Measurements from ENCODE around the gene PPP1R13L. TPM values are rescaled to one million over a fixed set of nuclear protein-coding genes. Genes with fewer than 3 reads are reported as not detected.
"Not testable (repeated sequence)": the region's sequence is repeated elsewhere in the genome, so short reads cannot be mapped to it uniquely, and the experiment has no call there.

PPP1R13L gene
- polyA plus RNA-seq, 1 donor = 9.1 TPM

DNA sequence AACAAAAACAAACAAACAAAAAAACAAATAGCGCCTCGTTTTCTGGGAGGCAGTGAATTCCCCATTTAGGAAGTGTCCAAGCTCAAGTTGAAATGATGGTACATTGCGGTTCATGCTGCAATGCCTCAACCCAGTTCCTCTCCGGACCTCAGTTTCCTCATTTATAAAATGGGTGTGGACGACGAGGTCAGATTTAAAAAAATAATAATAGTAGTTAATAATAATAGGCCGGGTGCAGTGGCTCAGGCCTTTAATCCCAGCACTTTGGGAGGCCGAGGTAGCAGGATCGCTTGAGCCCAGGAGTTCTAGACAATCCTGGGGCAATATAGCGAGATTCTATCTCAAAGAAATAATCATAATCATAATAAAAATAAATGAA is 34.3 kb upstream of the PPP1R13L start:
- DNase-seq = no peak

DNA sequence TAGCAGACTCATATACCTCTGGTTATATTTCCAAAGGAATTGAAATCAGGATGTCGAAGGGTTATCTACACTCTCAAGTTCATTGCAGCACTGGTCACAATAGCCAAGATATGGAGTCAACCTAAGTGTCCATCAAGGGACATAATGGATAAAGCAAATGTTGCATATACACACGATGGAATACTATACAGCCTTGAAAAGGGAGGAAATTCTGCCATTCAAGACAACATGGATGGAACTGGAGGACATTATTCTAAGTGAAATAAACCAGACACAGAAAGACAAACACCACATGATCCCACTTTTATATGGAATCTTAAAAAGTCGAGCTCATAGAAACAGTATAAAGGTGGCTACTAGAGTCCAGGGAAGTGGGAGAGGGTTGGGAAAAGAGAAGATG is 32.5 kb upstream of the PPP1R13L start:
- no peak for DNase-seq

DNA sequence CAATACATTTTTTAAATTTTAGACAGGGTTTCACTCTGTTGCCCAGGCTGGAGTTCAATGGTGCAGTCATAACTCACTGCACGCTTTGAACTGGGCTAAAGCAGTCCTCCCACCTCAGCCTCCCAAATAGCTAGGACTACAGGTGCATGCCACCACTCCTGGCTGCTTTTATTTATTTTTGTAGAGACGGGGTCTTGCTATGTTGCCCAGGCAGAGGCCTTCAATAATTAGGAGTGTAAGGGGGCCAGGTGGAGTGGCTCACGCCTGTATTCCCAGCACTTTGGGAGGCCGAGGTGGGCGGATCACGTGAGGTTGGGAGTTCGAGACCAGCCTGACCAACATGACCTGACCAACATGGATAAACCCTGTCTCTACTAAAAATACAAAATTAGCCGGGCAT is 27.7 kb upstream of the PPP1R13L start:
- not testable (repeated sequence) for DNase-seq

DNA sequence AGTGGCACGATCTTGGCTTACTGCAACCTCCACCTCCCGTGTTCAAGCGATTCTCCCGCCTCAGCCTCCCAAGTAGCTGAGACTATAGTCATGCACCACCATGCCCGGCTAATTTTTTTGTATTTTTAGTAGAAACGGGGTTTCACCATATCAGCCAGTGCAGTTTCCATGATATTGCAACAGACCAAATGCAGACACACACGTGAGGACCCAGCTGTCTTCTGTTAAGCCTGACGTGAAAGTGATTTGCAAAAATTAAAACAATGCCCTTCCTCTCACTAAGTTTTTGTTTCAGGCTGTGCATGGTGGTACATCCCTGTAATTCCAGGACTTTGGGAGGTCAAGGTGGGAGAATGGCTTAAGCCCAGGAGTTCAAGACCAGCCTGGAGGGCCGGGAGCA is 26.1 kb upstream of the PPP1R13L start:
- not testable (repeated sequence) for DNase-seq

DNA sequence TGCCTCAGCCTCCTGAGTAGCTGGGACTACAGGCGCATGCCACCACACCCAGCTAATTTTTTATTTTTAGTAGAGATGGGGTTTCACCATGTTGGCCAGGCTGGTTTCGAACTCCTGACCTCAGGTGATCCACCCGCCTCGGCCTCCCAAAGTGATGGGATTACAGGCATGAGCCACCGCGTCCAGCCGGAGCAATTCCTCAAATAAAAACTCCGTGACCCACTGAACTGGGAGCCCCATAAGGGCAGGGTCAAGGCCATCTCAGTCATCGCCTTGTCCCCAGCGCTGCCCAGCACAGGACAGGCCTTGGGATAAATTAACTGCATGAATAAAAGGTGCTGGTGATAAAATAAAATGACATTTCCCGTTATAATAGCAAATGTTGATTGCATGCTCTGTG is 25.0 kb upstream of the PPP1R13L start:
- not testable (repeated sequence) for DNase-seq

DNA sequence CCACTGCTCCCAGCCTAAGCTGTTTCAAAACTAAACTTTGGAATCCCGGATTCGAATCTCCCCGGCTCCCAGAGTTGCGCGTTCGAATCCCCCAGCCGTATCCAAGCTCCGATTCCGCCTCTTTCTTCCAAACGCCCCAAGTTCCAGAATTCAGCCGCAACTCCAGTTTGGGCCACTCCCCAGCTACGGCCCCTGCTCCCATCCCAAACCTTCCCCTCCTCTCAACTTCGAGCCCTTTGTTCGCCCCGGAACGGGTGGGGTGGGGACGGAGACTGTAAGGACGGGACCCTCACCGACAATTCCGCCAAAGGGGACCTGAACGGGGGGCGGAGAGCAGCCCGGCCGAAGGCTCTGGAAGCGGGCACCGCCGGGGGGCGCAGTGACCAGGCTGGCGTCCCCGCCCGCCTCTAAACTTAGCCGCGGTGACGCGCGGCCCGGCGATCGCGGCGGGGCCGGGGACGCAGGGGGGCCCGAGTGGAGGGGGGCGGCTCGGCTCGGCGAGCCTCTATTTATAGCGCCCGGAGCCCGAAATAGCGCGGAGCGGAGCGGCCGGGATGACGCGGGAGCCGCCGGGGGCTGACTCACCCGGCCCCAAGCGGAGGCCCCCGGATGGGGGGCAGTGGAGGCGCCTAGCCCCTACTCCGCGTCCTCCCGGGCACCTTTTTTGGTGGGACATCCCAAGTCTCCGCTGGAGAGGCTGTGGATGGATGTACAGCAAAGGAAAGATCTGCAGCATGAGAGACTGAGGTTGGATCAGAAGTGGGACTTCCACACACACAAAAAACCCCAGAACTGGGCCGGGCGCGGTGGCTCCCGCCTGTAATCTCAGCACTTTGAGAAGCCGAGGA is 23.7 kb upstream of the PPP1R13L start:
- no peak for DNase-seq

DNA sequence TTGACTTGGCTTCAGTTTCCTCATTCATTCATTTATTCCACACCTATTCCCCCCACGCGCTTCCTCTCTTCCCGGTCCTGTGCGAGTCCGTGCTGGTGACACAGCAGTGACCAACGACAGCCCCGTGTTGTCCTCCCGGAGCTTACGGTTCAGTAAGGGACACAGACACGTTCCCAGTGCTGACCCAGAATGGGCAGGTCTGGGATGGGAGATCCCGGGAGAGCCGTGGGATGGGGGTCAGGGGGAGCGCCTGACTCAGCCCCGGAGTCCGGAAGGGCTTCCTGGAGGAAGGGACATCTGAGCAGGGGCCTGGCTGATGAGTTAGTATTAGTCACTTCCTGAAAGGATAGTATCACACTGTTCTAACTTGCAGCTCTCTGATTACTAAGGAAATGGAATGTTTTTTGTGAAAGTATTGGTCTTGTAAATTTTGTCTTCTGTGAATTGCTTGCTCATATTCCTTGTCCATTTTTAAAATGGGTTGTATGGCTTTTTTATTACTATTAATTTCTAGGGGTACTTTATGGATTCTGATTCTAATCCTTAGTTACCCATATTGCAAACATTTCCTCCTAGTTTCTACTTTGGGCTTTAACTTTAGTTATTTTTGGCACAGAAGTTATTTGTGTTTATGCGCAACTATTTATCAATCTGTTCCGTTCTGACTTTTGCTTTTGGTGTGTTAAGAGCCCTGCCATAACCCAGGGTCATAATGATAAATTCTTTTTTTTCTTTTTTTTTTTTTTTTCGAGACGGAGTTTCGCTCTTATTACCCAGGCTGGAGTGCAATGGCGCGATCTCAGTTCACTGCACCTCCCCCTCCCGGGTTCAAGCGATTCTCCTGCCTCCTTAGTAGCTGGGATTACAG is 19.6 kb upstream of the PPP1R13L start:
- no peak for DNase-seq

DNA sequence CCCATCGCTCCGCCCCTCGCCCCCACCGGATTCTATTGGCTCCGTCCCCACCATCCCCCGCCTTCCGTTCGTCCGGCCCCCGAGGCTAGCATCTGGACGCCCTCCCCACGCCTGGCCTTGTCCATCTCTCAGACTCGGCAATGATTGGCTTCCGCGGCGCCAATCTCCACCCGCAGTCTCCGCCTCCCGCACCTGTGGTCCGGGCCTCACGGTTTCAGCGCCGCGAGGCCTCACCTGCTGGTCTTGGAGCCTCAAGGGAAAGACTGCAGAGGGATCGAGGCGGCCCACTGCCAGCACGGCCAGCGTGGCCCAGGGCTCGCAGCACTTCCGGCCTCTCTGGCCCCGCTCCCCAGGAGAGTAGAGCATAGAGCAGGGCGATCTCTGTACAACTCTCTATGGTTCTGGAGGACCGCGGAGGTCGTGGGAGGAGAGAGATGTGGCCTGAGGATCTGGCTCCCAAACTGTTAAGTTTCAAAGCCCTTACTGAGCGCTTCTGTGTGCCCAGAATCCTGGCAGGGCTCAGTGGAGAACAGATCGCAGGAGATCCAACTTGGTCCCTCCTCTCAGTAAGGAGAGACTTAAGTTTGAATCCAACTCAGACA is 18.8 kb upstream of the PPP1R13L start, which contains the start of gene ERCC1:
ERCC1 (minus strand) TSS at position 329 of the 602 bp plus-strand sequence. CDS start 543 bp downstream, outside the sequence.
- peak; percentile 96 for DNase-seq

DNA sequence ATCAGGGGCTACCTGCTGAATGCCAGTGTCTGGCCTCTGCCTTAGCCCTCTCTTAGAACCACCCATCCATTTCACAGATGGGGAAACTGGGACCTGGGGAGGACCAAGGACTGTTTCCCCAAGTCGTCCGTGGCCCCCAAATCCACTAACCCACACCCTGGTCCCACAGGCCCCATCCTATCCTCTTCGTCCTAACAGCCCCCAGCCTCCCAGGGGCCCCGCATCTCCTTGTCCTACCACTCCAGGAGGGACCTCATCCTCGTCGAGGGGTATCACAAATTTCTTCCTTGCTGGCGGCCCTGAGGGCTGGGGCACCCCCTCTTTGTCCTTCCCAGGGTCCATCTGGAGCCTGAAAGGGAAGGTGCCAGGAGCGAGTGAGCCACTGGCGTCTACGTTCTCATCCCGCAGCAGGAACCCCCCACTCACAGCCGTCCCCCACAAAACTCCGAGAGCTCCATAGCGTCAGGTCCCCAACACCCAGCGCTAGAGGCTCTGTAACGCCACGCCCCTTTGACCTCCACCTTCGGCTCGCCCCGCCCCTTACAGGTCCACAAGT is 18.2 kb upstream of the PPP1R13L start:
- no peak for DNase-seq

DNA sequence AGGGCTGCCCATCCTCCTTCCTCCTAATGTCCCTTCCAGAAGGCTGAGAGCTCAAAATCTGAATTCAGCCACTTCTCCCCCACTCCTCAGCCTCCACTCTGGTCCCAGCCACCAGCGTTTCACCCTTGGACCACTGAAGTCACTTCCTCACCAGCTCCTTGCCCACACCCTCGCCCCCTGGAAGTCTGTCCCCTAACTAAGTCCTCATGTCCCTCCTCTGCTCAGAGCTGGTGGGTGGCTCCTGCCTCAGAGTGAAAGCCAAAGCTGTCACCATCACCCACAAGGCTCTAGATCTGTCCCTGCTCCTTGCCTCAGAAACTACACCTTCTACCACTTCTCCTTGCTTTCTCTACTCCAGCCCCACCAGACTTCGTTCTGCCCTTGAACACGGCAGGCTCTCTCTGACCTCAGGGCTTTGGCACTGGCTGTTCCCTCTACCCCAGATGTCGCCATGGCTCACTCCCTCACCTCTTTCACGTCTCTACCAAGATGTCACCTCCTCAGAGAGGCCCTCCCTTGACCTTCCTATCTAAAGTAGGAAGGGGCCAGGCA is 17.2 kb upstream of the PPP1R13L start:
- no peak for DNase-seq

DNA sequence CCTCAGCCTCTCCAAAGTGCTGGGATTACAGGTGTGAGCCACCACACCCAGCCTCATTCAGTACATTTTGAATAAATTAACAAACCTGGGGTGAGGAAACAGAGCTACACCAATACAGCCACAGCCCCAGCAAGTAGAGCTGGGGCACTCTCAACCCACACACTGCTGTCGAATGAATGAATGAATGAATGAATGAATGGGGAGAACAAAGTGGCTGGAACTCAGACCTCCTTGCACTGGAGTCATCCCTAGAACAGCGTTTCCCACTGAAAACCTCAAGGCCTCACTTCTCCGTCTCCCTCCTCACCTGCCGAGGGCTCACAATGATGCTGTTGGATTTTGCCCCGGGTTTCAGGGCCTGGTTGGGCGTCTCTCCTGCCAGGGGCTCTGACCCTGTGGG is 16.0 kb upstream of the PPP1R13L start:
- no peak for DNase-seq

DNA sequence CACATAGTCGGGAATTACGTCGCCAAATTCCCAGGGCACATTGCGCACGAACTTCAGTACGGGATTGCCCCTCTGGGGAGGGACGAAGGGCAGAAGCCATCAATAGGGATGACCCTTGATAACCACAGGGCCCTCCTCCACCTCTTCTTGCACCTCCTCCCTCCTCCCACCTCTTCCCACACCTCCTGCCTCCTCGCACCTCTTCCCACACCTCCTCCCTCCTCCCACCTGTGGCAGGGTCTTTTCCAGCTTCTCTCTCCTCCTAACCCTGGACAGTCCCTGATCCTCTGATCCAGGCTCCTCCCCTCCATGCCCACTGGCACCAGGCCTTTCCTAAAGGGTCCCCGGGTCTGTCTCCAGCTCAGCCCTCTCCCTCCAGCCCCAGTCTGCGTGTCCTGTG is 15.5 kb upstream of the PPP1R13L start:
- no peak for DNase-seq

DNA sequence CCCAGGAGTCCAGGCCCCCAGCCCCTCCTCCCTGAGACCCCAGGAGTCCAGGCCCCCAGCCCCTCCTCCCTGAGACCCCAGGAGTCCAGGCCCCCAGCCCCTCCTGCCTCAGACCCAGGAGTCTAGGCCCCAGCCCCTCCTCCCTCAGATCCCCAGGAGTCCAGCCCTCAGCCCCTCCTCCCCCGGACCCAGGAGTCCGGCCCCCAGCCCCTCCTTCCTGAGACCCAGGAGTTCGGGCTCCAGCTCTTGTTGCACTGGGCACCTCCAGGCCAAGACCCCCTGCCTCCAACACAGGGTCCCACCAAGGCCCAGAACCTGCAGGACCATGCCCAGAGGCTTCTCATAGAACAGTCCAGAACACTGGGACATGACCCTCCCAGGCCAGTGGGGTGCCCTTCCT is 15.0 kb upstream of the PPP1R13L start:
- no peak for DNase-seq

DNA sequence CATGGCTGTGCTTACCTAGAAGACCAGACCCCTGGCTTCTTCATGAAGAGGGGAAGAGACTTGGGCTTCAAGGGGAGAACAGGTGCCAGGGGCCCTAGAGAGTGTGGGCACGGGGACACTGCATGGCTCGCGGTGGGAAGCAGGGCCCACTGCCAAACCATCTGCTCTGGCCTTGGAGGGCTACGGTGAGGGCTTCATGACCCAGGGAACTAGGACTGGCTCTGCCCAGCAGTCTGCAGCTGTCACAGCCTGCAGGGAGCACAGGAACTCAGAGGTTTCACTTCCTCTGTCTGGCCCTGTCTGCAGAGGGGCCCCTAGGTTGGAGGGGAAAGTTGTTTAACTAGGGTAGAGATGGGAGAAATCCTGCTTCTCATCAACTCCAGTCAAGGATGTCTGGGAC is 14.5 kb upstream of the PPP1R13L start:
- DNase-seq = no peak

DNA sequence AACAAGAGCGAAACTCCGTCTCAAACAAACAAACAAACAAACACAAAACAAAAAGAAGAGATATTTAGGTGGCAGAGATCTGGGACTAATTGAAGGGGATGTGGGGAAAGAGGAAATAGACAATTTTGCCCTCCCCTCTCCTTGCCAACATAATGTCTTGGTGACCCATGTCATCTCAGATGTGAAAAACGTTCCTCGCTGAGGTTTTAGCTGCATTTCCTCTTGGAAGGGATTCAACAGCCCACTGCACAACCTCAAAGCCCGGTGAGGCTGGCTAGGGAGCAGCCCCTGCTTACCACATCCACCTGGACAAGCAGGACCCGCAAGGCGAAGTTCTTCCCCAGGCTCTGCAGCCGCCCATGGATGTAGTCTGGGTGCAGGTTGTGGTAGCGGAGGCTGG is 13.9 kb upstream of the PPP1R13L start:
- DNase-seq = no peak

DNA sequence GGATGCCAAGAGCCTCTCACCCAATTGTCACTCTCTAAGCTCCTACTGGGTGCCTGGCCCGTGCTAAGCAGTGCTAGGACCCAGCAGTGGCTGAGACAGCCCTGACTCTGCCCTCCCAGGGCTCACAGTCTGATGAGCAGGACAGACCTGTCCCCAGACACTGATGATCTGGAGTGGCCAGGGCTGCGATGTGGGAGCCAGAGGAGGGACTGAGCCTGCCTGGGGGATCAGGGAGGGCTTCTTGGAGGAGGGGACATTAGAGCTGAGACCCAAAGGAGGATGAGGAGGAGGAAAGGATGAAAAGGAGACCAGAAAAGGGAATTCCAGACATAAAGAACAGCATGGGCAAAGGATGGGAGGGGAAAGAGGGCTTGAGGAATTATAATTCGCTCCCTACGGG is 12.3 kb upstream of the PPP1R13L start:
- DNase-seq = no peak

DNA sequence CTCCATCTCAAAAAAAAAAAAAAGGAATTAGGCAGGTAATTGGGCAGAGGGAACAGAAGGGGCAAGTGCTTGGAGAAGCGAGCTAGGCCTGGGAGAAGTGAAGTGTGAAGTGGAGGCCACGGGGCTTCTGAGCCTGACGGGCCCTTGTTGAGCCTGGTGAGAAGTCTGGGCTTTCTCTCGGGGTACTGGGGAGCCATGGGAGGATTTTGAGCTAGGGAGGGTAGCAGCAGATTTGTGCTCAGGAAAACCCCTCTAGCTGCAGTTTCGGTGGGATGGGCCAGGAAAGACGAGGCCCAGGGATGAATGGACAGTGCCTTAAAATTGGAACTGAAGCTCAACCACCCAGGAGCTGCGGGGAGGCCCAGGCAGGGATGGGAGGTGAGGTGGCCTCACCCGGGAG is 9.6 kb upstream of the PPP1R13L start:
- DNase-seq = no peak

DNA sequence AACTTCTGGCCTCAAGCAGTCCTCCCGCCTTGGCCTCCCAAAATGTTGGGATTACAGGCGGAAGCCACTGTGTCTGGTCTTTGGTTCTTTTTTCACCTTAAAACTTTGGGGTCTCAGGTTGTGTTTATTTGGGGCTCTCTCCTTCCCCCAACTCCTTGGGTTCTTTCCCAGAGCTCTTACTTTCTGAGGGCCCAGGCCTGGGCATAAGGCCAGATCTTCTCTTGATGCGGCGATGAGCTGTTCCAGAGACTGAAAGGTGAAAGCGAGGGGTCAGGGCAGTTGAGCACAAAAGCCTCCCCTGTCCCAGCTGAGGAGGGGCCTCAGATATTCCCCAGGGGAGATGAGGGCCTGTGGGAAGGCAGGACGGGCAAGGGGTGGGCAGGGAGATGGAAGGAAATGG is 8.6 kb upstream of the PPP1R13L start:
- DNase-seq = no peak

DNA sequence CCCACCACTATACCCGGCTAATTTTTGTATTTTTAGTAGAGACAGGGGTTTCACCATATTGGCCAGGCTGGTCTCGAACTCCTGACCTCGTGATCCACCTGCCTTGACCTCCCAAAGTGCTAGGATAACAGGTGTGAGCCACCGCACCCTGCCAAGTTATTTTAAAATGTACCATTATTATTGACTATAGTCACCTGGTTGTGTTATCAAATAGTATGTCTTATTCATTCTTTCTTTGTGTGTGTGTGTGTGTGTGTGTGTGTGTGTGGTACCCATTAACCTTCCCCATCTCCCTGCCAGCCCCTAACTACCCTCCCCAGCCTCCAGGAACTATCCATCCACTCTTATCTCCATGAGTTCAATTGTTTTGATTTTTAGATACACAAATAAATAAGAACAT is 5.5 kb upstream of the PPP1R13L start:
- not testable (repeated sequence) for DNase-seq

DNA sequence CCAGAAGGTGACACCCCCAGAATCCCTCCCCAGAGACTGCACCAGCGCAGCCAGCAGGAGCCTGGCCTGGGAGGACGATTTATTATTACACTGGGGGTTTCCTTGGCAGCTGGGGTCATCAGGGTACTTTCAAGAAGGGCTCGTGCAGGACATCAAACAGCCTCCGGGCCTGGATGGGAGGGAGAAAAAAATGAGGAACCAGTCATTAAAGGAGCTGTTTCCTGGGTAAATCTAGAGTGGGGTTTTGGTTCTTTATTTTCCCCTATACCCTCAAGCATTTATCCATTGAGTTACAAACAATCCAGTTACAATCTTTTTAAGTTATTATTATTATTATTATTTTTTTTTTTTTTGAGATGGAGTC is 4.7 kb upstream of the PPP1R13L start:
- DNase-seq = no peak

DNA sequence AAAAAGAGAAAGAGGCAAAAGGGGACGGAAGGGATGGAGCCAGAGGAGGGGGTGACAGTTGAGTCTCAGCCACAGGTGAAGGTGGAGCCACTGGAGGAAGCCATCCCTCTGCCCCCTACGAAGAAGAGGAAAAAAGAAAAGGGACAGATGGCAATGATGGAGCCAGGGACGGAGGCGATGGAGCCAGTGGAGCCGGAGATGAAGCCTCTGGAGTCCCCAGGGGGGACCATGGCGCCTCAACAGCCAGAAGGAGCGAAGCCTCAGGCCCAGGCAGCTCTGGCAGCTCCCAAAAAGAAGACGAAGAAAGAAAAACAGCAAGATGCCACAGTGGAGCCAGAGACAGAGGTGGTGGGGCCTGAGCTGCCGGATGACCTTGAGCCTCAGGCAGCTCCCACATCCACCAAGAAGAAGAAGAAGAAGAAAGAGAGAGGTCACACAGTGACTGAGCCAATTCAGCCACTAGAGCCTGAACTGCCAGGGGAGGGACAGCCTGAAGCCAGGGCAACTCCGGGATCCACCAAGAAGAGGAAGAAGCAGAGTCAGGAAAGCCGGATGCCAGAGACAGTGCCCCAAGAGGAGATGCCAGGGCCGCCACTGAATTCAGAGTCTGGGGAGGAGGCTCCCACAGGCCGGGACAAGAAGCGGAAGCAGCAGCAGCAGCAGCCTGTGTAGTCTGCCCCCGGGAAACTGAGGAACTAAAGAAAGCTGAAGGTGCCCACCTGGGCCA is 4.1 kb upstream of the PPP1R13L start:
- DNase-seq = no peak

DNA sequence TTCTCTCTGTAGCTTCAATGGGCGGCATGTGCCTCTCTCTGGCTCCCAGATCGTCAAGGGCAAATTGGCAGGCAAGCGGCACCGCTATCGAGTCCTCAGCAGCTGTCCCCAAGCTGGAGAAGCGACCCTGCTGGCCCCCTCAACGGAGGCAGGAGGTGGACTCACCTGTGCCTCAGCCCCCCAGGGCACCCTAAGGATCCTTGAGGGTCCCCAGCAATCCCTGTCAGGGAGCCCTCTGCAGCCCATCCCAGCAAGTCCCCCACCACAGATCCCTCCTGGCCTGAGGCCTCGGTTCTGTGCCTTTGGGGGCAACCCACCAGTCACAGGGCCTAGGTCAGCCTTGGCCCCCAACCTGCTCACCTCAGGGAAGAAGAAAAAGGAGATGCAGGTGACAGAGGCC is 3.3 kb upstream of the PPP1R13L start:
- DNase-seq = no peak

Data from left kidney (tissue), 2 donors.